Measurements from ENCODE around the gene RBBP4.

- TF ChIP-seq, protein P1, sequence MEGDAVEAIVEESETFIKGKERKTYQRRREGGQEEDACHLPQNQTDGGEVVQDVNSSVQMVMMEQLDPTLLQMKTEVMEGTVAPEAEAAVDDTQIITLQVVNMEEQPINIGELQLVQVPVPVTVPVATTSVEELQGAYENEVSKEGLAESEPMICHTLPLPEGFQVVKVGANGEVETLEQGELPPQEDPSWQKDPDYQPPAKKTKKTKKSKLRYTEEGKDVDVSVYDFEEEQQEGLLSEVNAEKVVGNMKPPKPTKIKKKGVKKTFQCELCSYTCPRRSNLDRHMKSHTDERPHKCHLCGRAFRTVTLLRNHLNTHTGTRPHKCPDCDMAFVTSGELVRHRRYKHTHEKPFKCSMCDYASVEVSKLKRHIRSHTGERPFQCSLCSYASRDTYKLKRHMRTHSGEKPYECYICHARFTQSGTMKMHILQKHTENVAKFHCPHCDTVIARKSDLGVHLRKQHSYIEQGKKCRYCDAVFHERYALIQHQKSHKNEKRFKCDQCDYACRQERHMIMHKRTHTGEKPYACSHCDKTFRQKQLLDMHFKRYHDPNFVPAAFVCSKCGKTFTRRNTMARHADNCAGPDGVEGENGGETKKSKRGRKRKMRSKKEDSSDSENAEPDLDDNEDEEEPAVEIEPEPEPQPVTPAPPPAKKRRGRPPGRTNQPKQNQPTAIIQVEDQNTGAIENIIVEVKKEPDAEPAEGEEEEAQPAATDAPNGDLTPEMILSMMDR (IDR thresholded peaks at IDR 0.05; ENCODE audit: borderline replicate concordance, extremely low read depth, low read length, poor library complexity, severe bottlenecking): no peak
- TF ChIP-seq EZH2 (IDR thresholded peaks at IDR 0.05; ENCODE audit: borderline replicate concordance, low read depth, low read length, severe bottlenecking): no peak
Measured at GRCh38 chr1:32715901-32716311, 64.9 kb downstream of the RBBP4 start.
